Skeletal muscle satellite cell (primary cell): Measurements from ENCODE around the gene KRTAP16-1. TPM values are rescaled to one million over a fixed set of nuclear protein-coding genes. Genes with fewer than 3 reads are reported as not detected.
"Not testable (repeated sequence)": the region's sequence is repeated elsewhere in the genome, so short reads cannot be mapped to it uniquely, and the experiment has no call there.

Experiments used
- H3K27me3 ChIP-seq: 2 replicates; pipeline ENCODE4 v1.7.0; 2013; ENCODE audit warnings: low read length; ENCODE audit not compliant: control insufficient read depth, insufficient read depth
- H3K36me3 ChIP-seq: 2 replicates; pipeline ENCODE4 v1.7.0; 2013; ENCODE audit warnings: mild to moderate bottlenecking, control low read depth, low read length; ENCODE audit not compliant: insufficient read depth
- H3K4me1 ChIP-seq: 2 replicates; pipeline ENCODE4 v1.7.0; 2013; ENCODE audit warnings: low read length; ENCODE audit not compliant: control insufficient read depth, insufficient read depth
- H3K4me2 ChIP-seq: 2 replicates; pipeline ENCODE4 v1.7.0; 2013; ENCODE audit warnings: mild to moderate bottlenecking, low read length
- H3K4me3 ChIP-seq: 2 replicates; pipeline ENCODE4 v1.7.0; 2013; ENCODE audit warnings: low read length
- H3K9ac ChIP-seq: 2 replicates; pipeline ENCODE4 v1.7.0; 2013; ENCODE audit warnings: mild to moderate bottlenecking, low read depth, low read length, moderate library complexity
- H3K9me3 ChIP-seq: replicated peaks from 2 replicates; pipeline ENCODE4 v1.7.0; 2013; ENCODE audit warnings: mild to moderate bottlenecking, control low read depth, low read length
- total RNA-seq: library from RNA; depleted of rRNA; stranded (reverse); fragments of >200 nt; gene quantifications from 2 replicates; pipeline ENCODE4 v1.2.3, GENCODE V29; 2012; rRNA removed

The KRTAP16-1 gene, protein sequence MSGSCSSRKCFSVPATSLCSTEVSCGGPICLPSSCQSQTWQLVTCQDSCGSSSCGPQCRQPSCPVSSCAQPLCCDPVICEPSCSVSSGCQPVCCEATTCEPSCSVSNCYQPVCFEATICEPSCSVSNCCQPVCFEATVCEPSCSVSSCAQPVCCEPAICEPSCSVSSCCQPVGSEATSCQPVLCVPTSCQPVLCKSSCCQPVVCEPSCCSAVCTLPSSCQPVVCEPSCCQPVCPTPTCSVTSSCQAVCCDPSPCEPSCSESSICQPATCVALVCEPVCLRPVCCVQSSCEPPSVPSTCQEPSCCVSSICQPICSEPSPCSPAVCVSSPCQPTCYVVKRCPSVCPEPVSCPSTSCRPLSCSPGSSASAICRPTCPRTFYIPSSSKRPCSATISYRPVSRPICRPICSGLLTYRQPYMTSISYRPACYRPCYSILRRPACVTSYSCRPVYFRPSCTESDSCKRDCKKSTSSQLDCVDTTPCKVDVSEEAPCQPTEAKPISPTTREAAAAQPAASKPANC
- total RNA-seq = not detected in 2 replicates

DNA sequence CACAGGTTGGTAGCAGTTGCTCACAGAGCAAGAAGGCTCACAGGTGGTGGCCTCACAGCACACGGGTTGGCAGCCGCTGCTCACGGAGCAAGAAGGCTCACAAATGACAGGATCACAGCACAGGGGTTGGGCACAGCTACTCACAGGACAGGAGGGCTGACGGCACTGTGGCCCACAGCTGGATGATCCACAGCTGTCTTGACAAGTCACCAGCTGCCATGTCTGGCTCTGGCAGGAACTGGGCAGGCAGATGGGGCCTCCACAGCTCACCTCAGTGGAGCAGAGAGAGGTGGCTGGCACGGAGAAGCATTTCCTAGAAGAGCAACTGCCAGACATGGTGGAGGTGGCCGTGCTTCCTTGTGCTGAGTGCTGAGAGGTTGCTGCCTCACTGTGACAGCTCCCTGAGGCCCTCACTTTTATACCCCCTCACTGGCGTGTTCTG, at the start of gene KRTAP16-1:
KRTAP16-1 (minus strand) TSS at position 392 of the 442 bp plus-strand sequence; CDS start at position 336, 56 bp downstream.
- Histone ChIP-seq H3K27me3 (no peaks in the 10 kb centered on the region), H3K4me3 (peak within 1 kb of the TSS; percentile 55), H3K36me3 (no peaks in the 10 kb centered on the region), H3K4me2 (peak within 1 kb of the TSS; percentile 74), H3K4me1 (peaks cover 20% of the 10 kb centered on the region), H3K9me3 (no peaks in the 10 kb centered on the region), H3K9ac (no peak within 1 kb of the TSS)

GRCh38 chr17:41354536-41354935, 45.4 kb upstream of the KRTAP16-1 start:
- H3K4me2 ChIP-seq = no peak overlapping the region
- no peaks in the 10 kb centered on the region for H3K4me1 ChIP-seq
- H3K9ac ChIP-seq = no peak overlapping the region
- no peaks in the 10 kb centered on the region for H3K36me3 ChIP-seq
- H3K9me3 ChIP-seq = no peaks in the 10 kb centered on the region
- H3K4me3 ChIP-seq = no peak overlapping the region
- peaks cover 10% of the 10 kb centered on the region for H3K27me3 ChIP-seq

- Histone ChIP-seq H3K9ac (no peak overlapping the region), H3K4me1 (no peaks in the 10 kb centered on the region), H3K27me3 (peaks cover 10% of the 10 kb centered on the region), H3K9me3 (no peaks in the 10 kb centered on the region), H3K4me3 (no peak overlapping the region), H3K4me2 (no peak overlapping the region), H3K36me3 (no peaks in the 10 kb centered on the region)
These were observed 43.7 kb upstream of the KRTAP16-1 start for GRCh38 chr17:41352597-41353366.

DNA sequence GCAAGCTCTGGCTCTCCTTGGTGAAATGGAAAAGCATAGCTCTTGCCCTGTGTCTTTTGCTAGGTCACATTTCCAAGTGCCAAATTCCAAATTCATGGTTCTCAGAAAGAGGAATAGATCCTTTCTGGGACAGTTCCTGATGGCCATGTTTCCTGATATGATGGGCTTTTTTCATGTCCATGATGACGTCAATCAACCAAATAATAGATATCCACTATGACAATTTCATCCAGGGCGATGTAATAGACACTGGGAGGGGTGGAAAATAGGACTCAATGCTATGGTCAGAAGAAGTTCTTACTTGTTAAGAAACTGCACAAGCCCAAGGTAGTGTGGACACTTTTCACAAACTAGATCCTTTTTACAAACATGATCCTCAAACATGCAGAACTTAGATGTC, 42.1 kb upstream of the KRTAP16-1 start:
- Histone ChIP-seq H3K4me2 (no peak overlapping the region), H3K4me3 (no peak overlapping the region), H3K9me3 (no peaks in the 10 kb centered on the region), H3K27me3 (peaks cover 10% of the 10 kb centered on the region), H3K36me3 (no peaks in the 10 kb centered on the region), H3K4me1 (no peaks in the 10 kb centered on the region), H3K9ac (no peak overlapping the region)

DNA sequence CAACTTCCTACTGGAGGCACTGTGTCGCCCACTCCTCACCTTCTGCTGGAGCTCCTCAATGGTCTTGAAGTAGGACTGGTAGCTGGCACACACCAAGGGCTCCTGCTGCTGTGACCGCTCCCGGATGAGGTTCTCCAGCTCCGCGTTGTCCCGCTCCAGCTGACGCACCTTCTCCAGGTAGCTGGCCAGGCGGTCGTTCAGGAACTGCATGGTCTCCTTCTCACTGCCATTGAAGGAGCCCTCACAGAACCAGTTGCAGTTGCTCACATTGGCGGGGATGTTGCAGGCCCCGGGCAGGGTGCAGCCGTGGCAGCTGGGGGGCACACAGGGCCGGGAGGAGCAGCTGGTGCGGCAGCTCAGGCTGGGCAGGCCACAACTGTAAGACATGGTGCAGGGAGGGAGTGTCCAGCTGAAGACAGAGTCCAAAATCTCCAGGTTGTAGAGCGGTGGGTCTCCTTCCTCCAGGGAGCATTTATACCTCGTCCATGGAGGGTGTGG, 41.3 kb upstream of the KRTAP16-1 start, which contains the start of gene KRT33A:
KRT33A (minus strand) TSS at position 448 of the 498 bp plus-strand sequence; CDS start at position 387, 61 bp downstream.
- not testable (repeated sequence) for H3K36me3 ChIP-seq, H3K4me3 ChIP-seq, H3K4me1 ChIP-seq, H3K9me3 ChIP-seq, H3K4me2 ChIP-seq, H3K9ac ChIP-seq
- H3K27me3 ChIP-seq = peaks cover 13% of the 10 kb centered on the region

DNA sequence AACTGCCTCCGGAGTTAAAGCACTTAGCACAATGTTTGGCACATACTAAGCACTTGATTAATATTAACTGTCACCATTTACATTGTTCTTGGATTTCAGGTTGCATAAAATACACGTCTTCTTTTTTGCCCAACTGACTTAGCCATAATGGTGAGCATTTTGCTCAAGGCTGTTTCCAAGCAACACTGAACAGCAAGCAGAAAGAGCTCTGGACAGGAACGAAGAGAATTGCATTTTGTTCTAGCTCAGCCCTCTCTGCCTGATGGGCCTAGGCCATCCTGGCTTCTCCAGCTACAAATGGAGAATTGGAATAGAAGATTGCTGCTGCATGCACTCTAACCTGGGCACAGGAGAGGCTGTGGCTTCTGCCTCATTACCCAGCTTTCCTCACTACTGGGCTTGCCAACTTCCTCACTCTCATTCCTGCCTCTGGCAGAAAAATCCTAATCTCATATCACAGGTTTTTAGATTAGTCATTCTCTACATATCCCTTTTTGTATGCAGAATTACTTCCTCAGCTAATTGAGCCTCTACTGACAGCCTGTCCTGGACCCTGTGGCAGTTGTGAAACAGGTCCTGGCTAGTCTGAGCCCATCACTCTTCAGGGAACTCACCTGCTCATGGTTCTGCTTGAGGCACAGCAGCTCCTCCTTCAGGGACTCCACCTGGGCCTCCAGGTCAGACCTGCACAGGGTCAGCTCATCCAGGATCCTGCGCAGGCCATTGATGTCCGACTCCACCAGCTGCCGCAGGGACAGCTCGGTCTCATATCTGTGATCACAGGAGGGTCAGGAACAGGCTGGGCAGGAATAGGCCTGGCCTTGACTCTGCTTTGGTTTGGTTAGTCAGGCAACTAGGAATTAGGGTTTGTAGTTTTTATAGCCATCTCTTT, 39.0 kb upstream of the KRTAP16-1 start:
- Histone ChIP-seq H3K4me1 (no peaks in the 10 kb centered on the region), H3K4me2 (no peak overlapping the region), H3K27me3 (peaks cover 16% of the 10 kb centered on the region), H3K36me3 (no peaks in the 10 kb centered on the region), H3K9me3 (no peaks in the 10 kb centered on the region), H3K4me3 (no peak overlapping the region), H3K9ac (no peak overlapping the region)

DNA sequence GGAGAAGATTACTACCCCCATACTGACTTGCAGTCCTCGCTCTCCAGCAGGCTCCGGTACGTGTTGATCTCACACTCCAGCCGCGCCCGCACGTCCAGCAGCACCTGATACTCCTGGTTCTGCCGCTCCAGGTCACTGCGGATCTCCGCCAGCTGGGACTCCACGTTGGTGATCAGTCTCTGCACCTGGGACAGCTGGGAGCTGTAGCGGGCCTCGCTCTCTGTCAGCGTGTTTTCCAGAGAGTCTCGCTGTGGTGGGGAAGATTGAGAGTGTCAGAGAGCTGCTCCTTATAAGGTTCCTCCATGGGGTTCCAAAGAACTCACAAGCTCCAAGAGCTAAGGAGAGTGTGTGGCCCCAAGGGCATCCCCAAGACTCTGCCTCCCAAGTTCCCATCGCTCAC, 37.3 kb upstream of the KRTAP16-1 start:
- not testable (repeated sequence) for H3K9ac ChIP-seq, H3K27me3 ChIP-seq, H3K9me3 ChIP-seq, H3K36me3 ChIP-seq, H3K4me3 ChIP-seq, H3K4me1 ChIP-seq, H3K4me2 ChIP-seq

DNA sequence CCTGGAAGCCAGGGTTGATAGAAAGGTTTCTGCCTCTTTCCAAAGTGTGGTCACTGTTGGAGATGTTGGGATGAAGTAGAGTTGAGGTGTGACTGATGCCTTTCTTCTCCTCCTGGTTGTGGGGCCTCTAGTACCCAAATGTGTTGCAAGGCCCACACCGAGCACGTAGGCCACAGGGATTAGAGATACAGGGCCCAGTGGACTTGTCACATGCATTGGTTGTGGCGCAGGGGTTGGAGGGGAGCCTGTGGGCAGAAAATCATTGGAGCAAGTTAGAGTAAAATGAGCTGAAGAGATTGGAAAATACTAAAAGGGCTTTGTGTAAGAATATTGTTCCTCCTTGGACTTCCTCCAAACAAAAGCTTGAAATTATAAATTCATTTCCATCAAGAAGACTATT, 36.9 kb upstream of the KRTAP16-1 start:
- Histone ChIP-seq H3K36me3 (no peaks in the 10 kb centered on the region), H3K4me2 (no peak overlapping the region), H3K4me3 (no peak overlapping the region), H3K27me3 (peaks cover 7% of the 10 kb centered on the region), H3K4me1 (no peaks in the 10 kb centered on the region), H3K9ac (no peak overlapping the region), H3K9me3 (no peaks in the 10 kb centered on the region)

GRCh38 chr17:41343029-41343428, 33.9 kb upstream of the KRTAP16-1 start:
- H3K4me1 ChIP-seq = no peaks in the 10 kb centered on the region
- no peaks in the 10 kb centered on the region for H3K9me3 ChIP-seq
- H3K4me3 ChIP-seq = no peak overlapping the region
- H3K36me3 ChIP-seq = no peaks in the 10 kb centered on the region
- H3K27me3 ChIP-seq = peaks cover 7% of the 10 kb centered on the region
- no peak overlapping the region for H3K4me2 ChIP-seq
- no peak overlapping the region for H3K9ac ChIP-seq

DNA sequence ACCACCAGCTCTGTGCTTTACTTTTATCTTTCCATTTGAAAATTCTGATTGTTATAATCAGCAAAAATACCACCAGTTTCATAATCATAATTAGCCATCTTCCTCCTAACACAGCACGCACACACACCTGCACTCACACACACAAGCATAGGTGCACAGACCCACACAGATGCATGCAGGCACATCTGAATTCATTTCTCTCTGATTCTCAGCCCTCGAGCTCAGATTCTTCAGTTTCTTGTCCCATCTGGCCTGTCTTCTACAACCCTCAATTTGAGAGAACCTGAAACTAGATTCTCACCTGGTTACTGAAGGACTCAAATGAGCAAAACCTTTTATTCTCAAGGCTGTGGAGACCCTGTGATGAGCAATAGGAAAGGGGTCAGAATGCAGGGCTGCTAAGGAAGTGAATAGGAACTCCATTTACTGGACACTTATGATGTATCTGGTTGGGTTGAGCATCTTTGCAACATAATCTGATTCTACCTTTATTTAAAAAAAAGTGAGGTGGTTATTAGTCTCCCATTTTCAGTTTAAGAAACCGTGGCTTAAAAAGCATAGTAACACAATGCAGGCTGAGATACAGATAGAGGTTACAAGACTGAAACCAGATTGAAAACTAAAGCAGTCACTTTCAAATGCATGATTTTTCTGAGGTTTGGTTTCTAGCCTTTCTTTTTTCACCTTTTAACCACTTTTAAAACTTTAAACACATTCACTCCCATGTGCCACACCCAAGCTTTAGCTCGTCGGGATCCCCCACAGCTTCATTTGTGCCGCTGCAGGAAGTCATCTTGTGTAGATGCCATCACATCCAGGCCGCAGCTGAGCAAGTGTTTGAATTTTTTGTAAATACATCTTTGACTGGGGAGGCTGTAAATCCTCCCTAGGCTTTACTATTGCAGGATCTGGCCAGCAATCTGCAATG, 32.1 kb upstream of the KRTAP16-1 start:
- Histone ChIP-seq H3K4me3 (no peak overlapping the region), H3K9me3 (no peaks in the 10 kb centered on the region), H3K36me3 (no peaks in the 10 kb centered on the region), H3K4me1 (no peaks in the 10 kb centered on the region), H3K9ac (no peak overlapping the region), H3K27me3 (peaks cover 7% of the 10 kb centered on the region), H3K4me2 (no peak overlapping the region)
